HUES48 (cell line): ENCODE data around the gene B3GLCT.

Source experiments
- H3K27ac ChIP-seq: one replicate; pipeline ENCODE4 v1.7.0; 2013; ENCODE audit warnings: low read depth, low read length, inconsistent platforms
- H3K27me3 ChIP-seq: 2 replicates; pipeline ENCODE4 v1.6.1; 2013; ENCODE audit warnings: mild to moderate bottlenecking, low read length; ENCODE audit not compliant: control insufficient read depth, insufficient read depth
- H3K36me3 ChIP-seq: 2 replicates; pipeline ENCODE4 v1.6.1; 2013; ENCODE audit warnings: low read length; ENCODE audit not compliant: control insufficient read depth, insufficient read depth
- H3K4me1 ChIP-seq: 2 replicates; pipeline ENCODE4 v1.6.1; 2013; ENCODE audit warnings: mild to moderate bottlenecking, low read length; ENCODE audit not compliant: control insufficient read depth, insufficient read depth
- H3K4me3 ChIP-seq: 2 replicates; pipeline ENCODE4 v1.5.1; 2013; ENCODE audit warnings: mild to moderate bottlenecking, low read depth, low read length
- H3K9ac ChIP-seq: 2 replicates; pipeline ENCODE4 v1.6.1; 2013; ENCODE audit warnings: mild to moderate bottlenecking, low read depth, low read length, moderate library complexity
- H3K9me3 ChIP-seq: 2 replicates; pipeline ENCODE4 v1.6.1; 2013; ENCODE audit warnings: low read length; ENCODE audit not compliant: control insufficient read depth, insufficient read depth

B3GLCT gene

DNA sequence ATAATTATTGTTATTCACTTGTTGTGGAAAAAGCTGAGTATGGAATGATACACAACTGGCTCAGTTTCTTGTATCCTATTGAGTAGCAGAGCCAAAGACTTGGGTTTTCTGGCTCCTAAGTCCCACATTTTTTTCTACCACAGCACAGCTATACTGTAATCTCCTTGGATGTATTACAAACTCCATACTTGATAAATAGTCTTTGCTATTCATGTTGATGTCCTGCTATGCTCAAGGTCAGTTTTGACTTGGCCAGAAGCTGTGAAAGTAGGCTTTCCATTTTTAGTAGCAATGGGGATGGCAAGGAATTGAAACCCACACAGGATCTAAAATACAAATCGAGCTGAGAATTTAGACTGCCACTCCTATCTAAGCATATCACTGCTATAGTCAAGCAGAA is 79.1 kb downstream of the B3GLCT start:
- Histone ChIP-seq H3K27ac (no peak overlapping the region), H3K9me3 (peaks cover 8% of the 10 kb centered on the region), H3K4me1 (0 out of 2 replicates have a peak, but pooled peaks cover 5% of the 10 kb centered on the region), H3K4me3 (no peak overlapping the region), H3K27me3 (no peaks in the 10 kb centered on the region), H3K36me3 (no peaks in the 10 kb centered on the region), H3K9ac (no peak overlapping the region)

DNA sequence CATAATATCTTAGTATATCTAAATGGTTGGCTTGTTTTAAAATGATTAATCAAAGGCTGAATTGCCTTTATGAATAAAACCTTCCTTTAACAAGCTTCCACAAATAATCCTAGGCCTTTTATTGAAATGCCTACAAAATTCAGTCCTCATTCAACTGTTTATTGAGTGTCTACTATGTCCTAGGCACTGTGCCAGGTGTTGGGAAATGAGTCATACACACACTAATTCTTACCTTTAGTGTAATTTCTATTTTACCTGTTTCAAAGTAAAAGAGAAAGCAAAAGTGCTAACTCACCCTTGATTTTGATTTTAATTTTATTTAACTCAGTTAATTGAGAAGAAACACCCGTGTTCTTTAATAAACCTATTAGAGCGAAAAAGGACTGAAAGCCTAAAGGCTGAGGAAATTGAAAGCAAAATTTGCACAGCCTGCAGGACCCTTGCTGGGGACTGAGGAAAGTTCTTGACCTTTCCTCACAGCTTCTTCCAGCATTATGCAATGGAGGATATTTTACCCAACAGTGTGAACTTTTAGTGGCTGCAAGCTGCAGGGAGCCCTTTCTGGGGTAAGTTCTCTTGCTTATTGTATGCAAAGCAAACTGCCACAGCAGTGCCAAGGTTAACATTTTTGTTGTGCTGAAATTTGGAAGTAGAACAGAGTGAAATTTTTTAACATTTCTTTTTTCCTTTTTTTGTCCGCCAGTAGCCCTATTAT is 83.1 kb downstream of the B3GLCT start:
- Histone ChIP-seq H3K27ac (no peak overlapping the region), H3K36me3 (no peaks in the 10 kb centered on the region), H3K9me3 (peaks cover 8% of the 10 kb centered on the region), H3K4me3 (no peak overlapping the region), H3K9ac (no peak overlapping the region), H3K4me1 (0 out of 2 replicates have a peak, but pooled peaks cover 5% of the 10 kb centered on the region), H3K27me3 (no peaks in the 10 kb centered on the region)

DNA sequence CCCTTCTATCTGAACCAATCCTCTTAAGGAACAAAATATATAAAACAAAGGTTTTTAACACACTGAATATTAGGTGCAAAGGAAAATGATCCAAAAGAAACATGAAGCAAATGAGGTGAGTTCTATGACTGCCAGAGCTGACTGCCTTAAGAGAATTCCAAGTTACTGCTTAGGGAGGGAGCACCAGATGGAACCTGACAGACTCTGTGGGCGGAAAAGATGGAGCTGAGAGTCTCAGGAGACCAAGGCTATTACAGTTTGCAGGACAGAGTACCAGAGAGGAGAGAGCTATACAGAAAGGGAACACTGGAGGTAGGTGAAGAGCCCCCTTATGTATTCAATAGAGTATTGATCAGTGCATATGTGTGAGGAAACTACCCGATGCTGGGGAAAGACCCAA is 87.2 kb downstream of the B3GLCT start:
- Histone ChIP-seq H3K36me3 (no peaks in the 10 kb centered on the region), H3K4me1 (0 out of 2 replicates have a peak, but pooled peaks cover 5% of the 10 kb centered on the region), H3K9me3 (no peaks in the 10 kb centered on the region), H3K27ac (no peak overlapping the region), H3K27me3 (no peaks in the 10 kb centered on the region), H3K9ac (no peak overlapping the region), H3K4me3 (no peak overlapping the region)

DNA sequence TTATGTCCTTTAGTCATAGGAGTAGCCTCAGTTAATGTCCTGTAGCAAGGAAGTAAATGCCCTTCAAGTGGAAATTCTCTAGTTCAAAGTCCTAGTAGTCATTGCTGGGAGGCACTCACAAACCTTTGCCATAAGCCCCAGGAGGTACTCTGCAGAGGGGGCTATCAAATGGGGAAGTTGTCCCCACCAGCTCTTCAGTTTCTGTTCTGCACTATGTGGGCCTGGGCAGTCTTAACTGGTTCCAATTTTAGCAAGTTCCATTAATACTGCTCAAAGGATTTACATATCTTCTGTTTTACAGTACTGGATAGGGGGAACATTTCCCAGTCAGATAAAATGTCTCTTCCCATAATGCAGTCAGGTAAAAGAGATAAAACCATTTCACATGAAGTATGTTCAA is 101.3 kb downstream of the B3GLCT start:
- Histone ChIP-seq H3K27me3 (no peaks in the 10 kb centered on the region), H3K9ac (no peak overlapping the region), H3K4me1 (no peaks in the 10 kb centered on the region), H3K36me3 (no peaks in the 10 kb centered on the region), H3K27ac (no peak overlapping the region), H3K9me3 (peaks cover 16% of the 10 kb centered on the region), H3K4me3 (no peak overlapping the region)

DNA sequence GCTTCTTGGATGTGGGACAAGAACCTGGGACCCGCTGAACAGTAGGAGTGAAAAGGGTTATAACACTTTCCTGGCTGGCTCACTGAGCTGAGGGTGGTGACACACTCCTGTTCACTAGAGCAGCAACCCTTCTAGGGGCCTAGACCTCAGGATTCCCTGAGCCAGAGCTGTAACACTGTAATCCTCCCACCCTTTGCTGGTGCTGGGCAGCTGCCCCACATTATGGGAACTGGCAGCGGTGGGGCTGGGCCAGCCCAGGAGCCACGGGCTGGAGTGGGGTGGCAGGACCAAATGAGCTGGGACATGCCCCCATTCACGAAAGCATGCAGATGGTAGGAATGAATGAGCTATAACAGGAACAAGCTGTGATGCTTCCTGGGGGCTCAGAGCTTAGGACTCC is 110.6 kb downstream of the B3GLCT start:
- Histone ChIP-seq H3K9ac (no peak overlapping the region), H3K27me3 (no peaks in the 10 kb centered on the region), H3K9me3 (peaks cover 54% of the 10 kb centered on the region), H3K27ac (no peak overlapping the region), H3K4me1 (no peaks in the 10 kb centered on the region), H3K4me3 (no peak overlapping the region), H3K36me3 (no peaks in the 10 kb centered on the region)

DNA sequence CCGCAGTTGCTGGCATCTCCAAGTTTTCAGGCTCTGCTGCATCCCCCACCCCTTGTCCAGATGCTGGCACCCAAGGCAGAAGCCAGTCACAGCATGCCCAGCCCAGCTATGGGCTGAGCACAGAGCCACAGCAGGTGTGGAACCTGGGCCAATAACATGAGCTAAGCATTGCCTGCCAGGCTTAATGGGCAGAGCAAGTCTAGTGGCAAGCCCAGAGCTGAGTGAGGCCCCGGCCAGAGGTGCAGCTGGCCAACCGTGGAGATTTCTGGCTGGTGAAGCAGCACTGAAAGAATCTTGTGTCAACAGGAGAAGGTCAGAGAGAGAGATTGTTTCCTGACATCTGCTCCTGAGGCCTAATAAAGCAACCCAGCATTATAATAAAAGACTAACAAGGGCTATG is 111.0 kb downstream of the B3GLCT start:
- Histone ChIP-seq H3K27me3 (no peaks in the 10 kb centered on the region), H3K36me3 (no peaks in the 10 kb centered on the region), H3K9me3 (peaks cover 59% of the 10 kb centered on the region), H3K4me3 (no peak overlapping the region), H3K4me1 (no peaks in the 10 kb centered on the region), H3K27ac (no peak overlapping the region), H3K9ac (no peak overlapping the region)

DNA sequence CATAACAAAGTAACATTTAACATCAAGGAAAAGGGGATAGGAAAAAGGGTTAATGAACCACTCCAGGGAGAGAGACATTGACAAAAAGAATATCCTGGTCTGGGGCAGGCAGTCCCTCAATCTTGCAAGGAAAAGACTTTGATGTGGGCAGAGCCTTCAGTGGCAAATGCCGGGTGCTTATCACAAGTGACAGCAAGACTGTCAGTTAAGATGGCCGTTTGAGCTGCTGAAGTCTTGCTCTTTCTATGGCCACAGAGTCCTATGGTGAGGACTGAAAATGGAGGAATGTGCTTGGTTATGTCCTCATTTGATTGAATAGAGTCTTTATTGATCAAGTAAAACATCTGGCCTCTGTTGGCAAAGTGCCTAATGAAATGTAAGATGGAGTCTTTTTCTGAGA is 112.1 kb downstream of the B3GLCT start:
- Histone ChIP-seq H3K4me3 (no peak overlapping the region), H3K27ac (no peak overlapping the region), H3K9ac (no peak overlapping the region), H3K36me3 (no peaks in the 10 kb centered on the region), H3K27me3 (no peaks in the 10 kb centered on the region), H3K9me3 (peaks cover 68% of the 10 kb centered on the region), H3K4me1 (no peaks in the 10 kb centered on the region)

DNA sequence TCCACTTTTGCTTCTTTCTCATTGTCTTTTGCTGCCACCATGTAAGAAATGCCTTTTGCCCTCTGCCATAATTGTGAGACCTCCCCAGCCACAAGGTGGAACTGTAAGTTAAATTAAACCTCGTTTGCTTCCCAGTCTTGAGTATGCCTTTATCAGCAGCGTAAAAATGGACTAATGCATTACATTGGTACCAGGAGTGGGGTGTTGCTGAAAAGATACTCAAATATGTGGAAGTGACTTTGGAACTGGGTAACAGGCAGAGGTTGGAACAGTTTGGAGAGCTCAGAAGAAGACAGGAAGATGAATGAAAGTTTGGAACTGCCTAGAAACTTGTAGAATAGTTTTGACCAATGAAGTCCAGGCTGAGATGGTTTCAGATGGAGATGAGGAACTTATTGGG is 115.2 kb downstream of the B3GLCT start:
- Histone ChIP-seq H3K9me3 (peaks cover 64% of the 10 kb centered on the region), H3K36me3 (no peaks in the 10 kb centered on the region), H3K4me3 (no peak overlapping the region), H3K27ac (no peak overlapping the region), H3K9ac (no peak overlapping the region), H3K4me1 (no peaks in the 10 kb centered on the region), H3K27me3 (no peaks in the 10 kb centered on the region)

DNA sequence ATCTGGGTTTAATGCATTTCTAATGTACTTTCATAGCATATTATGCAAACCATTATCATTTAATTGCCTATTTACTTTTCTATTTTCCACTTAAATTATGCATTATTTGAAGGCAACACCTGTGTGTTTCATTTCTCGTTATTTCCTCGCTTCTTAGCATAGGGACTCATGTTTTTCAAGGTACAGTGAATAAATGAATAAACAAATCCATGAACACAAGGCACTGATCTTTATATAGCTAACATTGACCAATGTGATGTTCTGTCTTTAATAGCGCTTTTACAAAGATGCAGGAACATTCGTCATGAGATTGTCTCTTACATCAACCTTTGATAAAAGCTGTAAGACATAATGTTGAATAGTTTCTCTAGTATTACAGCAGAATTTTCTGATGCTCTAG is 121.2 kb downstream of the B3GLCT start:
- Histone ChIP-seq H3K27me3 (no peaks in the 10 kb centered on the region), H3K4me3 (no peak overlapping the region), H3K36me3 (0 out of 2 replicates have a peak, but pooled peaks cover 3% of the 10 kb centered on the region), H3K9ac (no peak overlapping the region), H3K4me1 (0 out of 2 replicates have a peak, but pooled peaks cover 4% of the 10 kb centered on the region), H3K27ac (no peak overlapping the region), H3K9me3 (peaks cover 19% of the 10 kb centered on the region)

DNA sequence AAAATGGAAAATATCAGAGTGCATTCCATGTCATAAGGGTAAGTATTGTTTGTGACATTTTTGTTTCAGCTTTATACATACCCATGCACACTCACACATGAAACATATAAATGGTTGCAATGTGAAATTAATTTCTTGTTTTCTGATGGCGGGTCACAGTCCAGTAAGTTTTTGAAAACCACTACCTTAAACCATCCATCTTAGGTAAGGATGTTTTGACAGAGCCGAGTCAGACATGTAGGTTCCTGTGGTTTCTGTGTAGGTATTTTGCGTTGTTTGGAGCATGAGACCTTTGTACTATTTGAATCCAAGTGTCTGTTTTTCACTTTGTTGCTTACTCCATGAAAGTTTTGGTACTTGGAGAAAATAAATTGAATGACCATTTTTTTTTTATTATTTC is 121.7 kb downstream of the B3GLCT start:
- Histone ChIP-seq H3K4me1 (0 out of 2 replicates have a peak, but pooled peaks cover 4% of the 10 kb centered on the region), H3K36me3 (0 out of 2 replicates have a peak, but pooled peaks cover 3% of the 10 kb centered on the region), H3K27ac (no peak overlapping the region), H3K4me3 (no peak overlapping the region), H3K9me3 (peaks cover 16% of the 10 kb centered on the region), H3K27me3 (no peaks in the 10 kb centered on the region), H3K9ac (no peak overlapping the region)

DNA sequence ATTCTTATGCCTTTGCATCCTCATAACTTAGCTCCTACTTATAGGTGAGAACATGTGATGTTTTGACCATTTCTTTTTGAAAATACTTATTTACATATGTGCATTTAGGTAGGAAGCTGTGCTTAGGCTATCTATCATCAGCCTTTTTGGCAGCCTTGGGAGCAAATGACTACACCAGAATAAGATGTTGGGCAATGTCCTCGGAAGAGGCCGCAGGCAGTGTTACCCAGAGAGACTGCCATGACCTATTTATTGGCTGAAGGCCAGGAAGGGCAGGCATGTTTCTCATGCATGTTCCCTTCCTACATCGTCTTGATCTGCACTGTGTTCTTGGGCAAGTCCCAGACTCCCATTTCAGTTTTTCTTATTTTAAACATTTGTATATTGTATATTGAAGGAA is 122.3 kb downstream of the B3GLCT start:
- Histone ChIP-seq H3K9ac (no peak overlapping the region), H3K9me3 (peaks cover 10% of the 10 kb centered on the region; the same call in 1 of the 2 replicates), H3K4me3 (no peak overlapping the region), H3K36me3 (0 out of 2 replicates have a peak, but pooled peaks cover 3% of the 10 kb centered on the region), H3K4me1 (0 out of 2 replicates have a peak, but pooled peaks cover 4% of the 10 kb centered on the region), H3K27me3 (no peaks in the 10 kb centered on the region), H3K27ac (no peak overlapping the region)
